ENCODE results near the gene SEPTIN5. TPM values are rescaled to one million over a fixed set of nuclear protein-coding genes. Genes with fewer than 3 reads are reported as not detected.
"Not testable (repeated sequence)": the region's sequence is repeated elsewhere in the genome, so short reads cannot be mapped to it uniquely, and the experiment has no call there.

The SEPTIN5 gene
- total RNA-seq, 1 donor from 2014 or later = 29.3 TPM

DNA sequence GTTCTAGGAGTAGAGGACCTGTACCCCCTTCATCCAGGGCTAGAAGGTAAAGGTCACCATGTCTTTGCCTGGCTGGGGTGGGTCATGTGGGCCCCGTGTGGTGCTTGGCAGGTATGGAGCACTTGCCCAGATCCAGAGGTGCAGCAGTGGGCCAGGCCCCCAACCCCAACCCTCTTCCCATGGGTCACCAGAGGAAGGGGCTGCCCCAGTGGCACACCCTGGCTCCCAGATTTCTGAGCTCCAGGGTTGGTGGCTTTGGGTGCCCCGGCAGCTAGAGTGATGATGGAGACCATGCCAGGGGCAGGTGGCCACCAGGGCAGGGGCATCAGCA is 6.7 kb downstream of the SEPTIN5 start:
- no peak for DNase-seq

DNA sequence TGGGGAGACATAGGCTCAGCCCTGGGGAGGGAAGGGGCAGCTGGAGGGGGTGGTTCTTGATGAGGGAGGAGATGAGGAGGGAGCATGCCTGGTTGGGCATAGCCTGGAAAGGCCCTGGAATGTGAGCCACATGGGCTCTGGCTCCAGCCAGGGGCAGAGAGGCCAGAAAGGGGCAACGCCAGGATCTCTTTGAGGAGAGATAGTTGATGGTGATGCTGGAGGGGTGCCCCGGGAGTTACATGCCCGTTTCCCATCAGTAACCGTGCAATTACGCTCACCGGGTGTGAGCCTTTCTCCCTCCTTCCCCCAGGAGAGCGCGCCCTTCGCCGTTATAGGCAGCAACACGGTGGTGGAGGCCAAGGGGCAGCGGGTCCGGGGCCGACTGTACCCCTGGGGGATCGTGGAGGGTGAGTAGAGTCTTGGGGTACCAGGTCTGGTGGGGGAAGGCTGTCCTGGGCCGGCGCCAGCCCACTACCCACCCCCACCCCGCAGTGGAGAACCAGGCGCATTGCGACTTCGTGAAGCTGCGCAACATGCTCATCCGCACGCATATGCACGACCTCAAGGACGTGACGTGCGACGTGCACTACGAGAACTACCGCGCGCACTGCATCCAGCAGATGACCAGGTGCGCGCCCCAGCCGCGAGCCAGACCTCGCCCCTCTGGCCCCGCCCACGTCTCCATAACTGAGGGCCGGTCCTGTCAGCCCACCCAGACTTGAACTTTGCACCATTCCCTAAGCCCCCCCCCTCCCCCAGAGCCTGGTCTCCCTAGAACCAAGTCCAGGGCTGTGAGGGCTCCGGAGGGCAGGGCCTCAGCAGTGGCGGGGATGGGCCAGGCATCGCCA is 7.3 kb downstream of the SEPTIN5 start:
- no peak for DNase-seq

DNA sequence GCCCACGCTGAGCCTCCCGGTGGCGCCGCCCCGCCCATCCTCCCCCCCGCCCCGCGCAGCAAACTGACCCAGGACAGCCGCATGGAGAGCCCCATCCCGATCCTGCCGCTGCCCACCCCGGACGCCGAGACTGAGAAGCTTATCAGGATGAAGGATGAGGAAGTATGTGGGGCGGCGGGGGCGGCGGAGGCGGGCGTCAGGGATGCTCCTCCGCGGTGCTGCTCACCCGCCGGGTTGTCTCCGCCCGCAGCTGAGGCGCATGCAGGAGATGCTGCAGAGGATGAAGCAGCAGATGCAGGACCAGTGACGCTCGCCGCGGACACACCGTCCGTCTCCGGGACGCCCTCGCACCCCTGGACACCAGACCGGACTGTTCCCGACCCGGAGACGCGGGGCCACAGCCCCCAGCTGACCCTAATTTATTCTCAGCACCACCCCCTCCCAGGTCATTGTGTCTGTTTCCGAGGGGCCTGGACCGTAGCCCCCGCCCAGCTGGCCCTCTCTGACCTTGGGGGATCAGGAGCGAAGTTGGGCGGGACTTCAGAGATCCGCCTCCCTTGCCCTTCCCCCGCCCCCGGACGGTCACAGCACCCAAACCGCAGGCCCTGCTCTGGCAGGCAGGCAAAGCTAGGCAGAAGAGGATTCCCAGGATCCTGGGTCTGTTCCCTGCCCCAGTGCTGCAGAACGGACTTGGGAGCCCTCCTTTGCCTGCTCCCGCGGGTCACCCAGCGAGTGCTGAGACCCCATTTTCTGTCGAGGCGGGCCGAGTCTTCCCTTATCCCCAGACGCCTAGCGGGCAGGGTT is 8.1 kb downstream of the SEPTIN5 start:
- no peak for DNase-seq

DNA sequence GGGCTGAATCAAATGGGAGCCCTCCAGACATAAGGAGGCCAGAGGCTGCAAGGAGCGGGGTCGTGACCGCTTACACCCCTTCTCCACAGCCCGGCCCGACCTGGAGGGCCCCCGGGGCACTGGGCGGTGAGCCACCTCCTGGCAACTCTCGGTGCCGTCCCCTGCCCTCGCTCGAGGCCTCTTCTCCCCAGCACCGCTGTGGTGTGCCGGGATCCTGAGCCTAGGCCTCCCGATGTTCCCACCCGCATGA is 8.6 kb downstream of the SEPTIN5 start:
- DNase-seq = no peak

DNA sequence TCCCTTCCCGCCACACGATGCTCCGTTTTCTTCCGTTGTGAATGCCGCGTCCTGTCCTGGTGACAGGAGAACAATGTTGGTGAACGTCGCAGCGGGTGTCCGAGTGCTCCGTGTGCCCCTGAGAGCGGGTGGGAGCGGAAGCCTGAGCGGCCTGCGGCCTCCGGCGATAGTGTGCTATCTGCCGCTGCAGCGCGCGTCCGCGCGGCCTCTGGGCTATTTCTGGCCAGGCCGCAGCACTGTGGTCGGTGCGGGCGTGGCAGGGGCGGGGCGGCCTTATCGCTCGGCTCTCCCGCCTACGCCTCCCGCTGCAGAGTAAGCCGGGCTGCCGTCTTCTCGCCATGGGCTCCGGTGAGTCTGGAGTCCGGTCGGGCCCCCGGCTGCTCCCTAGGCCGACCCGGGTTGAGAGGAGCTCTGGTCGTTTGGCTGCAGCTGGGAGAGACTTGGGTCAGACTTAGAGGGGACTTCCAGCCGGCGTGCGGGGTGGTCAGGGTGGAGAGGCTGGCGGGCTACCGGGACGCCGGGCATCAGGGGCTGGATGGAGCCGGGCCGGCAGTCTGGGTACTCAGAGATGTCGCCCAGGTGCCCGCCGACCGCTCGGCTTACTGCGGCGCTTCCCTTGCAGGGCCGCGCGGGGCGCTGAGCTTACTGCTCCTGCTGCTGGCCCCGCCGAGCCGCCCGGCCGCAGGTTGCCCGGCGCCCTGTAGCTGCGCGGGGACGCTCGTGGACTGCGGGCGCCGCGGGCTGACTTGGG is 9.1 kb downstream of the SEPTIN5 start, which contains the start of gene GP1BB:
Gene GP1BB, plus strand, starts transcription at position 308 of the 751 bp plus-strand sequence. Its CDS starts 31 bp downstream, at position 339.
- DNase-seq = peak; percentile 59

DNA sequence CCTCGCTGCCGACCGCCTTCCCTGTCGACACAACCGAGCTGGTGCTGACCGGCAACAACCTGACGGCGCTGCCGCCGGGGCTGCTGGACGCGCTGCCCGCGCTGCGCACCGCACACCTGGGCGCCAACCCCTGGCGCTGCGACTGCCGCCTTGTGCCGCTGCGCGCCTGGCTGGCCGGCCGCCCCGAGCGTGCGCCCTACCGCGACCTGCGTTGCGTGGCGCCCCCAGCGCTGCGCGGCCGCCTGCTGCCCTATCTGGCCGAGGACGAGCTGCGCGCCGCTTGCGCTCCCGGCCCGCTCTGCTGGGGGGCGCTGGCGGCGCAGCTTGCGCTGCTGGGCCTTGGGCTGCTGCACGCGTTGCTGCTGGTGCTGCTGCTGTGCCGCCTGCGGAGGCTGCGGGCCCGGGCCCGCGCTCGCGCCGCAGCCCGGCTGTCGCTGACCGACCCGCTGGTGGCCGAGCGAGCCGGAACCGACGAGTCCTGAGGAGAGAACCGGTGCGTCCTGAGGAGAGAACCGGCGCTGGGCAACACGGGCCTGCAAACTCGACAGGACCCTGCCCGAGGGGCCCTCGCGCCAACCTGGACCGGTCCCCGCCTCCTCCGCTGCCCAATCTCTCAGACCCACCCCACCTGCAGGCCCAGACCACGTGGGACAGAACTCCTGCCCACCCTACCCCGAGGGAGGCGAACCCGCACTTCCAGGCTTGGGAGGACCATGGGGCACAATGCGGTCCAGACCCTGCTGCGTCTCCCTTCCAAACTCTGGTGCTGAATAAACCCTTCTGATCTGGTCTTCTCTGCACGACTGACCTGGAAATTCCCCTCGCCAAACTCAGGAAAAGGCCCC is 9.9 kb downstream of the SEPTIN5 start:
- peak; percentile 81 for DNase-seq

DNA sequence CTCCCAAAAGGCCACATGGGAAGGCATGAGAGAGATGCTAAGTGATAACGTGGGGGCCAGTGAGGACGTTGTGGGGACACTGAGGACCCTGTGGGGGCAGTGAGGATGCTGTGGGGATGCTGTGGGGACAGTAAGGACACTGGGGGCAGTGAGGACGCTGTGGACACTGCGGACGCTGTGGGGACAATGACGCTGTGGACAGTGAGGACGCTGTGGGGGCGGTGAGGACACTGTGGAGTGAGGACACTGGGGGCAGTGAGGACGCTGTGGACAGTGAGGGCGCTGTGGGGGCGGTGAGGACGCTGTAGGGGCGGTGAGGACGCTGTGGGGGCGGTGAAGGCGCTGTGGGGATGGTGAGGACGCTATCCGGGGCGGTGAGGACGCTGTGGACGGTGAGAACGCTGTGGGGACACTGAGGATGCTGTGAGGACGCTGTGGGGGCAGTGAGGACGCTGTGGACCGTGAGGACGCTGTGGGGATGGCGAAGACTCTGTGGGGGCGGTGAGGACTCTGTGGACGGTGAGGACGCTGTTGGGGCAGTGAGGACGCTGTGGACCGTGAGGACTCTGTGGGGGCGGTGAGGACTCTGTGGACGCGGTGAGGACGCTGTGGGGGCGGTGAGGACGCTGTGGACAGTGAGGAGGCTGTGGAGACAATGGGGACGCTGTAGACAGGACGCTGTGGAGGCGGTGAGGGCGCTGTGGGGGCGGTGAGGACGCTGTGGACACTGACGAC is 10.8 kb downstream of the SEPTIN5 start:
- no peak for DNase-seq

DNA sequence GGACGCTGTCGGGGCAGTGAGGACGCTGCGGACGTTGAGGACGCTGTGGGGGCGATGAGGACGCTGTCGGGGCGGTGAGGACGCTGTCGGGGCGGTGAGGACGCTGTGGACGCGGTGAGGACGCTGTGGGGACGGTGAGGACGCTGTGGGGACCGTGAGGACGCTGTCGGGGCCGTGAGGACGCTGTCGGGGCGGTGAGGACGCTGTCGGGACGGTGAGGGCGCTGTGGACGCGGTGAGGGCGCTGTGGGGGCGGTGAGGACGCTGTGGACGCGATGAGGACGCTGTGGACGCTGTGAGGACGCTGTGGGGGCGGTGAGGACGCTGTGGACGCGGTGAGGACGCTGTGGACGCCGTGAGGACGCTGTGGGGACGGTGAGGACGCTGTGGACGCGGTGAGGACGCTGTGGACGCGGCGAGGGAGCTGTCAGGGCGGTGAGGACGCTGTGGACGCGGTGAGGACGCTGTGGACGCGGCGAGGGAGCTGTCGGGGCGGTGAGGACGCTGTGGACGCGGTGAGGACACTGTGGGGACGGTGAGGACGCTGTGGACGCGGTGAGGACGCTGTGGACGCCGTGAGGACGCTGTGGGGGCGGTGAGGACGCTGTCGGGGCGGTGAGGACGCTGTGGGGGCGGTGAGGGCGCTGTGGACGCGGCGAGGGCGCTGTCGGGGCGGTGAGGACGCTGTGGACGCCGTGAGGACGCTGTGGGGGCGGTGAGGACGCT is 11.9 kb downstream of the SEPTIN5 start:
- DNase-seq = not testable (repeated sequence)

DNA sequence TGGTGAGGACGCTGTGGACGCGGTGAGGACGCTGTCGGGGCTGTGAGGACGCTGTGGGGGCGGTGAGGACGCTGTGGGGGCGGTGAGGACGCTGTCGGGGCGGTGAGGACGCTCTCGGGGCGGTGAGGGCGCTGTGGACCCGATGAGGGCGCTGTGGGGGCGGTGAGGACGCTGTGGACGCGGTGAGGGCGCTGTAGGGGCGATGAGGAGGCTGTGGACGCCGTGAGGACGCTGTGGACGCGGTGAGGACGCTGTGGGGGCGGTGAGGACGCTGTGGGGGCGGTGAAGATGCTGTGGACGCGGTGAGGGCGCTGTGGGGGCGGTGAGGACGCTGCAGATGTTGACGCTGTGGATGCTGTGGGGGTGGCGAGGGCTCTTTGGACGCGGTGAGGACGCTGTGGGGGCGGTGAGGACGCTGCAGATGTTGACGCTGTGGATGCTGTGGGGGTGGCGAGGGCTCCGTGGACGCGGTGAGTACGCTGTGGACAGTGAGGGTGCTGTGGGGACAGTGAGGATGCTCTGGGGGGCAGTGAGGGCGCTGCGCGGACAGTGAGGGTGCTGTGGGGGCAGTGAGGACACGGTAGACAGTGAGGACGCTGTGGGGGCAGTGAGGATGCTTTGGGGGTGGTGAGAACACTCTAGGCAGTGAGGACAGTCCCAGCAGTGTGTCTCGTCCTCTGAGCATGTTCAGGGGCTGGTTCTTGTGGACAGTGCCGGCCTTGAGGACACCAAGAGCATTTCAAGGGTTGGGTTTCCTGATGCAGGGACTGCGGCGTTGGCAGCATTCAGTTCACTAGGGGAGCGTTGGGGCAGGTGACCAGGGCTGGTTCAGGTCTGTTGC is 13.2 kb downstream of the SEPTIN5 start:
- DNase-seq = no peak

DNA sequence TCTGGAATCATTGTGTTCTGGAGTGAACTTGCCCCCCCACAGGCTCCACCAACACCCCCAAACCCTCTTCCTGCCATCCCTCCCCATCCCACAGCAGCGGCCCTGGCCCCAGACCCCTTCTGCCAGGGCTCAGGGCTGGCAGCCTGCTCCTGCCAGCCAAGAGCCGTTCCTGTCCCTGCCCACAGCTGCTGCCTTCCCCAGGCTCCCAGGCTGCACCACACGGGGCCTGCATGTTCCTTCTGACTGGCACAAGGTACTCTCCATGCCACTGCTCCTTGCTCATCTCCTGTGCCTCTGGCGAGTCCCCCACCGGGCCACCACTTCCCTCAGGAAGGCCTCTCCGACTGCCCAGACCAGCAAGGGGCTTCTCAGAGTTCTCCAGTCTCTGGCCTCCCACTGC is 14.0 kb downstream of the SEPTIN5 start:
- no peak for DNase-seq

DNA sequence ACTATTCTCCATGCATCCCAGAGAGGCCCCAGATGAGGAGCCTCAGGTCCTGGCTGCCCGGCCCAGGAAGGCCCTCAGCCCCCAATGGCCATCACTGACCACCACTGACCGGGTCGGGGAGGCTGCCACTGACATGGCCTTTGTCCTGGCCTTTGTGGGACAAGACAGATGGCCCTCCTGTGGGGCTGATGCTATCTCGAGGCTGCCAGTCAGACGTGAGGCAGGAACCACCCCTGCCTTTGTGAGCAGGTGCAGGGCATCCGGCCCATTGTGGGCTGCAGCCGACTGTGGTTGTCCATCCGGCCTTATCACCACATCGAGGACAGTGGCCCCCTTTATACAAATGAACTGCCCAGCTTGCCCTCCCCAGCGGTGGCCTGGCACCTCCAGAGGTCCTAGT is 14.5 kb downstream of the SEPTIN5 start:
- DNase-seq = no peak

DNA sequence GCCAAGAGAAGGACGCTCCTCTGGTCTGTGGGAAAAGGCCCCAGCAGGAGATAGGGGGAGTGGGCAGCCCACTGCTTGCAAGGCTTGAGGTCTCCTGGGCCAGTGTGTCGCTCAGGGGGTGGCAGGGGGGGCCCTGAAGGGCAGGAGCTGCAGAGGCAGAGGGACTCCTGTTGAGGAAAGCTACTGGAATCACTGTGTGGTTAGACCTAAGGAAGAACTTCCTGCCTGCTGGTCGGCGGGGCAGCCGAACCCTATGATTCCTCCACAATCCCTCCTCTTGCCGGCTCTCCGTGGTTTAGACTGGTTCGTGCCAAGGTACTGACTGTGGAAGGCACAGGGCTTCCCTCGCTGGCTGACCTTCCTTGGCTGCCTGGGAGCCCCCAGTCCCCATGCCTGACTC is 15.2 kb downstream of the SEPTIN5 start:
- no peak for DNase-seq

DNA sequence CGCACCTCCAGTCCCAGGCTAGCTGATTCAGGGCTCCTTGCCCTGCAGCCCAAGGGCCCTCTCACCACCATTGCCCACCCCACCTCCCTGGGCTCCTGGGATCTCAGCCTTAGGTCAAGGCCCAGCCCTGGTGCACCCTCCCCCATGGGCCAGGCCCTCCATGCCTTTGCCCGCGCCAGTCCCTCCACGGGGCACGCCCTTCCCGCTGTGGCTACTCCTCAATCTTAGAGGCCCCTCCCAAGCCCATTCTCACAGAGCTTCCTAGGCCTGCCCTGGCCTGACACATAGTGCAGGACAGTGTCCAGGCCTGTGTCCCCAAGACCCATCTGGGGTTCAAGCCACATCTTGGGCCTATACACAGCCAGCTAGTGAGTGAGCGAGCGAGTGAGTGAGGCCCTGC is 15.9 kb downstream of the SEPTIN5 start:
- no peak for DNase-seq

DNA sequence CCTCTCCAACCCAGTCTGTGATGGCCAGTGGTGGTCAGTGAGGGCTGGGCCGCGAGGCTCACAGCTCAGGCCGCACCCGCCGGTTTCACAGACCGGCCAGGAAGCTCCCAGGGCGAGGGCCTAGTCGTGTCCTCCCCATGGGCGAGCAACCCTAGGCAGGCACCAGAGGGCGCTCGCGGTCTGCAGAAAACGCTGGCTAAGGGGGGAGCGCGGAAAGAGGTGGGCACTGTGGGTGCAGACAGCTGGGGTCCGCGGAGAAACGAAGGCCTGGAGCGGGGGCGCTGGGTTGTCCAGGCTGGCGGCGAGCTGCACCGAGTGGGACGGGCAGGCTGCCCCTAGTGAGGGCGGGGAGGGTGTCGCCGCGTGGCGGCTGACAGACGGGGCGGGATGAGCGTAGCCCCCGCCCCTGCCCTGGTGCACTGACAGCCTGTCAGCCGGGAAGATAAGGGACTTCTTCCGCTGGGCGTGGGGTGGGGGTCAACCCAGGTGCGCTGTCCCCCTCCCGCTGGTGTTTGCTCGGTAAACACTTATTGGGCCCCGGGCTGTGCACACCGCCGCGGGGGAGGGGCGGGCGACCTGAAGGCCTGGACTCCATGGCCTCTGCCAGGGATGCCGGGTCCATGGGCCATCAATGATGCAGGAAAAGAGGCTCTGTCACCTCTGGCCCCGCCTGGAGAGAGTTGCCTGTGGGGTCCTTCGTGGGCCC is 16.5 kb downstream of the SEPTIN5 start:
- DNase-seq = peak; percentile 87

DNA sequence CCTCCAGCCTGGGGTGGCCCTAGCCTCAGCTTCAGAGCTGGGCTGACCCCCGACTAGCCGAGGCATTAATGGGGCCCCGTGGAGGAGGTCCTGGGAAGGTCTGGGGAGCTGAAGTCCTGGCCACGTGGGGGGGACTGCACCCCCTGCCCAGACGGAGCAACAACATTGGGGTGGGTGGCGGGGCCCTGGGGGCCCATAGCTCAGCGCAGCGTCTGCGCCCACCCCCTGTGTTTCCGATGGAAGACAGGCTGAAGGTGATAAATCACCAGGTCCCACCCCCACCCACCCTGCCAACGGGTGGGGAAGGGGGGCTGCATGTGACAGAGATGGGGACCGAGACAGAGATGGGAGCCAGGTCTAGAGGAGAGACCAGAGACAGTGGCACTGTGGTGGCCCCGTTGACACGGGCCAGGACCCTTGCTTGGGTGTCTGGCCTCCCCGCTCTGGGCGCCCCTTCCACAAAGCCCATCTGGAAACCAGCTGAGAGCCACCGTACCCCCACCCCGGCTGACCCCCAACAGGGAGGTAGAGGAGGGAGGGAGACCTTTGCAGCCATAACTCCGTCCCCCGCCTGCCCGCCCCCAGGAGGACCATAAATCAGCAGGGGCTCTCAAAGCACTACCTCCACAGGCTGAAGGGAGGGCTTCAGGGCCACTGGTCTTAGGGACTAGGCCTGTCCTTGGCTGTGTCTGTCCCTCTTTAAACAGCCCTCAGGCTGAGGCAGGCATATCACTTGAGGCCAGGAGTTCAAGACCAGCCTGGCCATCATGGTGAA is 17.2 kb downstream of the SEPTIN5 start:
- DNase-seq = no peak

DNA sequence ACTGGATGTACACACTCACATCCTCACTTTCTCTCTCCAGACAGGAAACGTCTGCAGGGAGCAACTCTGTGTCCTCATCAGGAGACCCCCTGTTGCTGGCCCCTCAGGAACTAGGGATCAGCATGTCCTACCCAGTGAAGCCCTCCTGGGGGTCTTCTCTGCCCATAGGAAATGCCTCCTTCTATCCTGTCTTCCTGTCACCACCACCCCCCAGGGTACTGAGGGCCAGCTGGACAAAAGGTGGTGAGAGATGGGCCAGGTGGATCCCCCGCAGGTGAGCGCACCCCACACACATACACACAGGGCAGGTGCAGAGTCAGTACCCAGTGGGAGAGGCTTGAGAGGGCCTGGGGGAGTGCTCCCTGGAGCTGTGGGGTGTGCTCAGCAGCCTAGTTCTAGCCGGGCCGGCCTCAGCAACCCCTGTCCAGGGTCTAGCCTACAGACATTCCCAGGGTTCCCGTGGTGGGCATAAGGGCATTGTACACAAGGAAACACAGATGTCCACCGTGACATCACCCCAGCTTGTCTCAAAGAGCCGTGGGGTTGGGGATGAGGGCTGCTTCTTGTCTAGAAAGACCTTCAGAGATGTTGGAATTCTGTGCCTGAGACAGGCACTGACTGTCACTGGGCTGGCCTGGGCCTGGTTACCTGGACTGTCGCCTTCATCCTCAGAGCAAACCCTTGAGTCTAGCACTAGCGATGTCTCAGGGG is 18.3 kb downstream of the SEPTIN5 start:
- no peak for DNase-seq

DNA sequence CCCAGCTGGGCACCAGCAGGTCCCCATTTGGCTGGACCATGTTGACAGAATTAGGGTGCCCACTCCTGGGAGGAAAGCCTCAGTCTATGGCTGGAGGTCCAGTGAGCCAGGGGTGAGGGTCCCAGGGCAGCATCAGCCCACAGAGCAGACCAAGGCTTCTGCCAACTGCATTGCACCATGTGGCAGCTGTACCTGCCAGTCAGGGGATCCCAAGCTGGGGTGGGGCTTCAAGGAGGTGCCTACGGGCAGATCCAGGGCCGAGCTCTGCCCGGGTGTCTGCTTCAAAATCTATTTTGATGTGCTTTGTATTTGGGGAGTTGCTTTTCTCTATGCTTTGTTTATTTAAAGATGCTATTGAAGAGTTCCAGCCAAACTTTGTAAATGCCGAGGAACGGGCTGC is 19.5 kb downstream of the SEPTIN5 start:
- no peak for DNase-seq

DNA sequence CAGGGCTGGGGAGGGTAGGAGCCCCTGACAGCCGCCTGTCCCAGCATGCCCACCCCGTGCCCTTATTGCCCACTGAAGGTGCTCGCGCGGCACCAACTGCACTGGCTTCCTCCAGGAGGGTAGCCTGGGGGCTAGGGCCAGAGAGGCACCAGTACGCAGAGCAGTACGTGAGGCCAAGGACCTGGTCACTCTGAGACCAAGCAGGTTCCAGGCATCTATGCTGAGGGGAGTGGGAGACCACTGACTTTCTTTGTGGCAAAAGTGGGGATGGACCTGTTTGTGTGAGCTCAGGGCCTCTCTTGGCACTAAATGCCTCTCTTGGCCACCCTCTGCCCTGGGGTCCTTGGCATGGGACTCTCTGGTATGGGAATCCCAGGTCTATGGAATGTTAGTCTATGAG is 19.9 kb downstream of the SEPTIN5 start:
- DNase-seq = no peak
